ENCODE measurements around the gene A1CF. TPM values are rescaled to one million over a fixed set of nuclear protein-coding genes. Genes with fewer than 3 reads are reported as not detected.

A1CF gene
- polyA plus RNA-seq, 3 donors = not detected

DNA sequence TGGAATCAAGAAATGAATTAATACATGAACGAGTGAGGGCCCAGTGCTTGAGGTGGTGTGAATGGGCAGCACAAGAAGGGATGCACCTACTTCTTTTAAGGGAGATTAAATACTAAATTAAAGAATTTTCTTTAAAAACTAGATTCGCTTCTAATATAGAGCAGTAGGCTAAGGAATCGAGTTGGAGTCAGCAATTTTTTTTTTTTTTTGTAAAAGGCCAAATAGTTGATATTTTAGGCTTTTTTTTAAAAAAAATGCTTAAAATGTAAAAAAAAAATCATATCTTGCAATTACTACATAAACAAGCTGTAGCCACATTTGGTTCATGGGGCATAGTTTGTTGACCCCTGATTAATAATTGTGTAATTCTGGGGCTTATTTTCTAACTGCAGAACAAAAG is 31.9 kb downstream of the A1CF start:
- Mint-ChIP-seq H3K9me3 (peaks cover 0 to 3% (median 0%) of the 10 kb centered on the region in 7 donors), H3K36me3 (no peaks in the 10 kb centered on the region), H3K4me3 (no peak overlapping the region), H3K27me3 (ENCODE audit: low read depth in 3 of 3) (peaks cover 0 to 3% (median 2%) of the 10 kb centered on the region in 3 donors), H3K4me1 (no peaks in the 10 kb centered on the region), H3K27ac (no peak overlapping the region)
- Histone ChIP-seq H3K79me2 (ENCODE audit: insufficient read depth, low read length) (no peaks in the 10 kb centered on the region), H4K20me1 (ENCODE audit: insufficient read depth, low read length) (no peaks in the 10 kb centered on the region), H3K27ac (ENCODE audit: low read depth in 1 of 2, low read length in 2 of 2) (no peak overlapping the region), H3K36me3 (replicated peaks in 1 of 2; ENCODE audit: control insufficient read depth in 1 of 2, insufficient read depth in 2 of 2, low read length in 2 of 2) (no peaks in the 10 kb centered on the region), H3K4me3 (replicated peaks in 1 of 3; ENCODE audit: low read depth in 2 of 3, low read length in 3 of 3) (no peak overlapping the region), H3K27me3 (ENCODE audit: control insufficient read depth in 2 of 2, insufficient read depth in 2 of 2, low read length in 2 of 2) (no peaks in the 10 kb centered on the region), H2AFZ (ENCODE audit: insufficient read depth, low read depth, low read length, poor library complexity, severe bottlenecking) (no peak overlapping the region), H3K9ac (ENCODE audit: insufficient read depth, low read length, poor library complexity, severe bottlenecking) (no peak overlapping the region), H3K9me3 (replicated peaks in 1 of 2; ENCODE audit: control insufficient read depth in 1 of 2, insufficient read depth in 1 of 2, low read length in 2 of 2) (no peaks in the 10 kb centered on the region), H3K4me2 (replicated peaks; ENCODE audit: extremely low read depth, low read length, poor library complexity, severe bottlenecking) (no peak overlapping the region), H3K4me1 (ENCODE audit: control insufficient read depth in 1 of 2, insufficient read depth in 2 of 2, low read length in 2 of 2) (no peaks in the 10 kb centered on the region)
- TF ChIP-seq, protein P1, sequence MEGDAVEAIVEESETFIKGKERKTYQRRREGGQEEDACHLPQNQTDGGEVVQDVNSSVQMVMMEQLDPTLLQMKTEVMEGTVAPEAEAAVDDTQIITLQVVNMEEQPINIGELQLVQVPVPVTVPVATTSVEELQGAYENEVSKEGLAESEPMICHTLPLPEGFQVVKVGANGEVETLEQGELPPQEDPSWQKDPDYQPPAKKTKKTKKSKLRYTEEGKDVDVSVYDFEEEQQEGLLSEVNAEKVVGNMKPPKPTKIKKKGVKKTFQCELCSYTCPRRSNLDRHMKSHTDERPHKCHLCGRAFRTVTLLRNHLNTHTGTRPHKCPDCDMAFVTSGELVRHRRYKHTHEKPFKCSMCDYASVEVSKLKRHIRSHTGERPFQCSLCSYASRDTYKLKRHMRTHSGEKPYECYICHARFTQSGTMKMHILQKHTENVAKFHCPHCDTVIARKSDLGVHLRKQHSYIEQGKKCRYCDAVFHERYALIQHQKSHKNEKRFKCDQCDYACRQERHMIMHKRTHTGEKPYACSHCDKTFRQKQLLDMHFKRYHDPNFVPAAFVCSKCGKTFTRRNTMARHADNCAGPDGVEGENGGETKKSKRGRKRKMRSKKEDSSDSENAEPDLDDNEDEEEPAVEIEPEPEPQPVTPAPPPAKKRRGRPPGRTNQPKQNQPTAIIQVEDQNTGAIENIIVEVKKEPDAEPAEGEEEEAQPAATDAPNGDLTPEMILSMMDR (IDR thresholded peaks at IDR 0.05) = no peak
- no CpG with 5 or more reads among the region's 3 CpGs for WGBS (ENCODE audit: insufficient coverage)
- intact Hi-C loops (cut with micrococcal nuclease) = no loop called here
- no peak for DNase-seq

DNA sequence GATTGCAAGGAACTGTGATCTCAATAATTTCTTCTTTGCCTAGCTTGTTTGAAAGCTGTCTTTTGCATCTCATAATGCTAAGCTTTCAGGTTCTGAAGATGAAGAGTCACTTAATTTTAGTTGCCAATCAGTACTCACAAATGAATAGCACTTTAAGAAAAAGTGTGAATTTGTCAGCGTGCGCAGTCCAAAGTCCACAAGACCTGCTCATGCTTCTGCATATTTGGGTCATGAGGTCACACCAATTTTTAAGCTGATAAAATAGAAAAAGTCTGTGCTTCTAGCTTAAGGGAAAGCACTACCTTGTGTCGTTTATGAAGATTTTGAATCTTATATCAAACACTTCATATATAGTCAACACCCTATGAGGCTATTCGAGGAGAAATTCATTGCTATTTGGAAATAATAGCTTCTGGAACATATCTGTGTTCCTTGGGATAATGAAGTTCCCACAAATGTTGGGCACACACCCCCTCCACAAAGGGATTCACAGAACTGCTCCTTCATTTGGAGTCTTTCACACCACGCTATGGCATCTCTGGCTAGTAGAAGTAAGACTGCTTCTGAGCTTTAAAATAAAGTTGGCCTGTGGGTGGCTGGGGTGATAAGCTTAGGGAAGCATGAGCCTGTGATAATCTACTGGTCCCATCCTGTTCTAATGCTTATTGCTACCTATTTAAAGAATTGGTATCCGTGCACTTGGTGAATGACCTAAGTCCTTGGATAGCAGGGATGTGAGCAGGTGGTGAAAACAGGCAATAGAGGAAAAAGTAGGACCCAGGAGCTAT is 33.3 kb downstream of the A1CF start:
- intact Hi-C loops (cut with micrococcal nuclease) = no loop called here
- Histone ChIP-seq H3K27me3 (ENCODE audit: control insufficient read depth in 2 of 2, insufficient read depth in 2 of 2, low read length in 2 of 2) (no peaks in the 10 kb centered on the region), H3K27ac (ENCODE audit: low read depth in 1 of 2, low read length in 2 of 2) (no peak overlapping the region), H3K79me2 (ENCODE audit: insufficient read depth, low read length) (no peaks in the 10 kb centered on the region), H3K9ac (ENCODE audit: insufficient read depth, low read length, poor library complexity, severe bottlenecking) (no peak overlapping the region), H3K36me3 (replicated peaks in 1 of 2; ENCODE audit: control insufficient read depth in 1 of 2, insufficient read depth in 2 of 2, low read length in 2 of 2) (no peaks in the 10 kb centered on the region), H3K4me1 (ENCODE audit: control insufficient read depth in 1 of 2, insufficient read depth in 2 of 2, low read length in 2 of 2) (no peaks in the 10 kb centered on the region), H4K20me1 (ENCODE audit: insufficient read depth, low read length) (no peaks in the 10 kb centered on the region), H3K9me3 (replicated peaks in 1 of 2; ENCODE audit: control insufficient read depth in 1 of 2, insufficient read depth in 1 of 2, low read length in 2 of 2) (no peaks in the 10 kb centered on the region), H3K4me3 (replicated peaks in 1 of 3; ENCODE audit: low read depth in 2 of 3, low read length in 3 of 3) (no peak overlapping the region), H2AFZ (ENCODE audit: insufficient read depth, low read depth, low read length, poor library complexity, severe bottlenecking) (no peak overlapping the region), H3K4me2 (replicated peaks; ENCODE audit: extremely low read depth, low read length, poor library complexity, severe bottlenecking) (no peak overlapping the region)
- Mint-ChIP-seq H3K36me3 (no peaks in the 10 kb centered on the region), H3K9me3 (peaks cover 0 to 3% (median 0%) of the 10 kb centered on the region in 7 donors), H3K27ac (no peak overlapping the region), H3K4me3 (no peak overlapping the region), H3K27me3 (ENCODE audit: low read depth in 3 of 3) (peaks cover 0 to 5% (median 0%) of the 10 kb centered on the region in 3 donors), H3K4me1 (no peaks in the 10 kb centered on the region)
- 80% methylated on average over 2 of the region's 6 CpGs for WGBS (ENCODE audit: insufficient coverage)
- TF ChIP-seq, protein P1 (IDR thresholded peaks at IDR 0.05) = no peak
- DNase-seq = no peak

All from CD14-positive monocyte (primary cell).